A549 (cell line): ENCODE results near the gene SMC1A. TPM values are rescaled to one million over a fixed set of nuclear protein-coding genes. Genes with fewer than 3 reads are reported as not detected.

Experiments used
- ATAC-seq, 2 experiments: fragments of 200-7000 bp in 1 of 2; fragments of >200 bp in 1 of 2; cut with Nextera tagmentation in 1 of 2; cut with Tn5 transposase in 1 of 2; 3 replicates each; pipeline versions ENCODE4 v1.8.0 to v1.9.1; 2018 to 2020; ENCODE audit warnings: mild to moderate bottlenecking in 1 of 2, moderate library complexity in 1 of 2
- CTCF ChIA-PET: fragments of 300-600 bp; sonication (Branson Sonifier 250); formaldehyde crosslinking; extraction: SDS; loops from one replicate; lab custom pipeline; 2021; ENCODE audit warnings: antibody characterized with exemption, inconsistent platforms; lab: Yijun Ruan, JAX
- POLR2A ChIA-PET: fragments of 350-600 bp; formaldehyde crosslinking; extraction: SDS; loops from one replicate; lab custom pipeline; 2021; ENCODE audit warnings: antibody characterized with exemption, inconsistent platforms; lab: Yijun Ruan, JAX
- DNase-seq, 2 experiments: peaks; one replicate each; pipeline versions ENCODE4 v3.0.0 to v3.0.0-alpha.2; 2011 to 2016; ENCODE audit warnings: low read depth in 1 of 2, low spot score in 1 of 2
- FAIRE-seq: peaks from 2 replicates; lab custom pipeline; 2011; peaks lifted over from hg19 to GRCh38; lab: Jason Lieb, UNC
- H3K27ac ChIP-seq, 2 experiments: fragments of >200 bp; sonication (Bioruptor Twin); formaldehyde crosslinking; 3 replicates each; pipeline ENCODE4 v1.5.1; 2016 to 2017
- H3K4me1 ChIP-seq: fragments of >200 bp; sonication (Bioruptor Twin); formaldehyde crosslinking; 3 replicates; pipeline ENCODE4 v1.6.1; 2016
- H3K4me2 ChIP-seq: fragments of >200 bp; sonication (Bioruptor Twin); formaldehyde crosslinking; 3 replicates; pipeline ENCODE4 v1.6.1; 2016
- H3K4me3 ChIP-seq: fragments of >200 bp; sonication (Bioruptor Twin); formaldehyde crosslinking; 3 replicates; pipeline ENCODE4 v1.5.1; 2016
- H3K9me3 ChIP-seq: fragments of >200 bp; sonication (Bioruptor Twin); formaldehyde crosslinking; 3 replicates; pipeline ENCODE4 v1.6.1; 2016
- ATOH8 ChIP-seq: fragments of 250-450 bp; sonication (Bioruptor Pico); IDR thresholded peaks from 2 replicates; pipeline ENCODE4 v1.5.0; 2020; ENCODE audit warnings: low read depth, mild to moderate bottlenecking, moderate library complexity
- CBX2 ChIP-seq: fragments of 200-600 bp; sonication (generic); IDR thresholded peaks from 2 replicates; pipeline ENCODE4 v1.6.1; 2016; ENCODE audit warnings: low read depth, mild to moderate bottlenecking, borderline replicate concordance
- CHD2 ChIP-seq: fragments of 150-350 bp; IDR thresholded peaks from 2 replicates; pipeline ENCODE4 v1.6.1; 2014; ENCODE audit warnings: low read length; ENCODE audit not compliant: partially characterized antibody
- CHD4 ChIP-seq: fragments of 200-600 bp; sonication (generic); IDR thresholded peaks from 2 replicates; pipeline ENCODE4 v1.6.1; 2016; ENCODE audit warnings: antibody characterized with exemption, mild to moderate bottlenecking, borderline replicate concordance
- ELK1 ChIP-seq: fragments of 150-350 bp; IDR thresholded peaks from 2 replicates; pipeline ENCODE4 v1.6.1; 2014; ENCODE audit warnings: low read depth, mild to moderate bottlenecking, low read length
- HMGXB4 ChIP-seq: fragments of 250-450 bp; sonication (Bioruptor Pico); IDR thresholded peaks from 2 replicates; pipeline ENCODE4 v1.5.0; 2021; ENCODE audit warnings: mild to moderate bottlenecking, moderate library complexity, borderline replicate concordance
- HOXB5 ChIP-seq: fragments of 250-450 bp; sonication (Bioruptor Pico); IDR thresholded peaks from 2 replicates; pipeline ENCODE4 v1.5.0; 2020; ENCODE audit warnings: mild to moderate bottlenecking, moderate library complexity
- JUN ChIP-seq, 2 experiments: fragments of >200 bp; sonication (Bioruptor Twin); formaldehyde crosslinking; IDR thresholded peaks; 2 replicates in 1 of 2; 3 replicates in 1 of 2; pipeline ENCODE4 v1.6.1; 2016 to 2017
- KDM5A ChIP-seq: fragments of 200-600 bp; sonication (generic); IDR thresholded peaks from 2 replicates; pipeline ENCODE4 v1.6.1; 2016; ENCODE audit warnings: antibody characterized with exemption, mild to moderate bottlenecking
- MAX ChIP-seq: IDR thresholded peaks from 2 replicates; pipeline ENCODE4 v1.6.1; 2012
- PHF8 ChIP-seq: fragments of 200-600 bp; sonication (generic); IDR thresholded peaks from 2 replicates; pipeline ENCODE4 v1.6.1; 2016; ENCODE audit warnings: low read depth, mild to moderate bottlenecking, antibody characterized with exemption, moderate library complexity, borderline replicate concordance
- POLR2A ChIP-seq: IDR thresholded peaks from 2 replicates; pipeline ENCODE4 v1.6.1; 2012; ENCODE audit warnings: mild to moderate bottlenecking, low read length
- RARB ChIP-seq: fragments of 250-450 bp; sonication (Bioruptor Pico); IDR thresholded peaks from 2 replicates; pipeline ENCODE4 v1.8.0; 2021; ENCODE audit warnings: mild to moderate bottlenecking, moderate library complexity
- RNF2 ChIP-seq: fragments of 200-600 bp; sonication (generic); IDR thresholded peaks from 2 replicates; pipeline ENCODE4 v1.6.1; 2016; ENCODE audit warnings: low read depth, mild to moderate bottlenecking, antibody characterized with exemption, moderate library complexity, borderline replicate concordance
- SMC3 ChIP-seq: fragments of >200 bp; sonication (Bioruptor Twin); formaldehyde crosslinking; IDR thresholded peaks from 3 replicates; pipeline ENCODE4 v1.6.1; 2018; ENCODE audit warnings: inconsistent platforms
- SREBF2 ChIP-seq: fragments of 450-650 bp; IDR thresholded peaks from 2 replicates; pipeline ENCODE4 v1.6.1; 2014; ENCODE audit warnings: mild to moderate bottlenecking, moderate library complexity
- TFCP2L1 ChIP-seq: fragments of 250-450 bp; sonication (Bioruptor Pico); IDR thresholded peaks from 2 replicates; pipeline ENCODE4 v1.5.0; 2021; ENCODE audit warnings: mild to moderate bottlenecking
- ZFP36 ChIP-seq: fragments of 450-650 bp; IDR thresholded peaks from 2 replicates; pipeline ENCODE4 v1.6.1; 2014; ENCODE audit warnings: borderline replicate concordance; ENCODE audit not compliant: partially characterized antibody
- ZNF302 ChIP-seq: fragments of 250-450 bp; sonication (Bioruptor Pico); IDR thresholded peaks from 2 replicates; pipeline ENCODE4 v1.9.0; 2021; ENCODE audit warnings: inconsistent platforms, mild to moderate bottlenecking, moderate library complexity
- WGBS: methylation state at CpG from one replicate; pipeline ENCODE4 v1.1.6; 2017; ENCODE audit errors: missing lambda C conversion rate; 5-methylcytosine and 5-hydroxymethylcytosine counted together
- polyA plus RNA-seq, 4 experiments: library from polyadenylated mRNA; depleted of rRNA in 3 of 4; stranded (reverse); fragments of >200 nt; fragmentation: RNase III in 1 of 4; extraction: RNeasy Plus Mini Kit Qiagen cat#74134 plus additional on column Dnase treatment in 1 of 4; gene quantifications; 2 replicates in 3 of 4; 3 replicates in 1 of 4; pipeline ENCODE4 v1.2.3, GENCODE V29; 2011 to 2017
- TF ChIP-seq, protein P1 (sequence below): fragments of 200-600 bp; sonication (generic); IDR thresholded peaks from 2 replicates; pipeline ENCODE4 v1.6.1; 2016; ENCODE audit warnings: antibody characterized with exemption, mild to moderate bottlenecking, moderate library complexity
- TF ChIP-seq, protein P2 (sequence below): fragments of >200 bp; sonication (Bioruptor Twin); formaldehyde crosslinking; IDR thresholded peaks from 2 replicates; pipeline ENCODE4 v1.6.1; 2016

Gene SMC1A
- polyA plus RNA-seq, 2 of the 4 experiments (the other 2 are of a cell fraction): 76.7 to 100 TPM

DNA sequence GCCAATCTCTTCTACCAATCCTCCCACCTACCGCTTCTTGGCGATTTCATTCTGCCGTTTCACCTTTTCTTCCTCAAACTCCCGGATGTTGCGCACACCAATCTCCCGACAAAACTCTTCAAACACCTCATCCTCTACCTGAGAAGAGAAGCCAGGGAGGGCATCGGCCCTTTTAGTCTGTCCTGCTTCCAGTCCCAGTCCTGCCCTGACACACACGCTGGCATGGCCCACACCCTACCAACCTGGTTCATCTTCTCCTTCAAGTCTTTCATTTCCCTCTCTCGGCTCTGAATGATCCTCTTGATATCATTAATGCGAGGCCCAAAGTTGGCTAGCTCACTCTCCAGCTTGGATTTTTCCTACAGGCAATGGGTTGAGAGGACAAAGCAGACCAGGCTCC lies 18.9 kb downstream of the SMC1A start:
- CTCF ChIA-PET: interaction anchor here (0.9 to 2.0 kb wide), 4 partner anchors 10 to 78 kb away, joined by 3 to 6 read pairs (median 4); no protein-coding TSS in a partner anchor
- WGBS: 97% methylated on average over 10 of the region's 10 CpGs
- POLR2A ChIA-PET: no interaction called here
- Histone ChIP-seq H3K4me1 (no peaks in the 10 kb centered on the region), H3K4me2 (no peak overlapping the region), H3K4me3 (no peak overlapping the region), H3K9me3 (no peaks in the 10 kb centered on the region), H3K27ac (no peak overlapping the region)
- DNase-seq (no peak), ATAC-seq (no peak; a peak in 1 of 6 replicates), FAIRE-seq (no peak)
- TF ChIP-seq ZNF302 (CRISPR knock-in tag) (no peak), TFCP2L1 (CRISPR knock-in tag) (no peak), MAX (no peak), ATOH8 (no peak)
- TF ChIP-seq, protein P1, sequence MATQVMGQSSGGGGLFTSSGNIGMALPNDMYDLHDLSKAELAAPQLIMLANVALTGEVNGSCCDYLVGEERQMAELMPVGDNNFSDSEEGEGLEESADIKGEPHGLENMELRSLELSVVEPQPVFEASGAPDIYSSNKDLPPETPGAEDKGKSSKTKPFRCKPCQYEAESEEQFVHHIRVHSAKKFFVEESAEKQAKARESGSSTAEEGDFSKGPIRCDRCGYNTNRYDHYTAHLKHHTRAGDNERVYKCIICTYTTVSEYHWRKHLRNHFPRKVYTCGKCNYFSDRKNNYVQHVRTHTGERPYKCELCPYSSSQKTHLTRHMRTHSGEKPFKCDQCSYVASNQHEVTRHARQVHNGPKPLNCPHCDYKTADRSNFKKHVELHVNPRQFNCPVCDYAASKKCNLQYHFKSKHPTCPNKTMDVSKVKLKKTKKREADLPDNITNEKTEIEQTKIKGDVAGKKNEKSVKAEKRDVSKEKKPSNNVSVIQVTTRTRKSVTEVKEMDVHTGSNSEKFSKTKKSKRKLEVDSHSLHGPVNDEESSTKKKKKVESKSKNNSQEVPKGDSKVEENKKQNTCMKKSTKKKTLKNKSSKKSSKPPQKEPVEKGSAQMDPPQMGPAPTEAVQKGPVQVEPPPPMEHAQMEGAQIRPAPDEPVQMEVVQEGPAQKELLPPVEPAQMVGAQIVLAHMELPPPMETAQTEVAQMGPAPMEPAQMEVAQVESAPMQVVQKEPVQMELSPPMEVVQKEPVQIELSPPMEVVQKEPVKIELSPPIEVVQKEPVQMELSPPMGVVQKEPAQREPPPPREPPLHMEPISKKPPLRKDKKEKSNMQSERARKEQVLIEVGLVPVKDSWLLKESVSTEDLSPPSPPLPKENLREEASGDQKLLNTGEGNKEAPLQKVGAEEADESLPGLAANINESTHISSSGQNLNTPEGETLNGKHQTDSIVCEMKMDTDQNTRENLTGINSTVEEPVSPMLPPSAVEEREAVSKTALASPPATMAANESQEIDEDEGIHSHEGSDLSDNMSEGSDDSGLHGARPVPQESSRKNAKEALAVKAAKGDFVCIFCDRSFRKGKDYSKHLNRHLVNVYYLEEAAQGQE: no peak

DNA sequence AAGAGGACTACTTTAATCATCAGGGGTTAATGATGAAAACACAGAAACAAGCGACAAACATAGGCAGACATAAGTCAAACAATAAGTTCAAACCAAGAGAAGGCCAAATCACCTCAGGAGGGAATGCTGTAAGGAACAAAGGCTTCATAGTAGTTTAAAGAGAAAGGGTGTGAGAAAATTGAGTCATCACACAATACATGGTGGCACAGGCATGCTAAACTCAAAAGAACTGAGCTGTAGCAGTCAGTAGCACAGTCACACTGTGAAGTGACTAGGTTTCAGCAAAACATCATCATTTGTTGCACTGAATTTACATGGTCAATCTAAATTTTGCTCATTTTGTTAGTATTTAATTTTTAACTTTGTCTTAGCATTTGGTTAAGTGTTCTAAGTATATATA lies 24.2 kb downstream of the SMC1A start:
- no peak for DNase-seq
- Histone ChIP-seq H3K9me3 (no peaks in the 10 kb centered on the region), H3K4me3 (no peak overlapping the region)
- TF ChIP-seq MAX (no peak), RARB (no peak), POLR2A (no peak), CHD2 (no peak), JUN (IDR thresholded peaks at IDR 0.05) (no peak), ELK1 (no peak), CBX2 (no peak), HMGXB4 (CRISPR knock-in tag) (no peak), SMC3 (no peak), KDM5A (no peak), ZFP36 (no peak), SREBF2 (no peak), HOXB5 (CRISPR knock-in tag) (no peak), RNF2 (no peak), CHD4 (no peak), PHF8 (no peak)
- TF ChIP-seq, protein P2, sequence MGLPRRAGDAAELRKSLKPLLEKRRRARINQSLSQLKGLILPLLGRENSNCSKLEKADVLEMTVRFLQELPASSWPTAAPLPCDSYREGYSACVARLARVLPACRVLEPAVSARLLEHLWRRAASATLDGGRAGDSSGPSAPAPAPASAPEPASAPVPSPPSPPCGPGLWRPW: no peak
- TF ChIP-seq, all 56 proteins: peak for 0
- H3K4me2 ChIP-seq: no peak overlapping the region
- ChIA-PET POLR2A (no interaction called here), CTCF (no interaction called here)
- FAIRE-seq: no peak
- H3K4me1 ChIP-seq: no peaks in the 10 kb centered on the region
- H3K27ac ChIP-seq: no peak overlapping the region
- 91% methylated on average over 1 of the region's 1 CpG for WGBS
- ATAC-seq: no peak
